Keratinocyte (primary cell): ENCODE results near the gene TTC33. TPM values are rescaled to one million over a fixed set of nuclear protein-coding genes. Genes with fewer than 3 reads are reported as not detected.

Experiments used
- DNase-seq: peaks from one replicate; pipeline ENCODE4 v3.0.0-alpha.2; 2011; ENCODE audit warnings: low read depth, missing footprints, low spot score
- FAIRE-seq: peaks from 2 replicates; lab custom pipeline; 2011; peaks lifted over from hg19 to GRCh38; lab: Jason Lieb, UNC
- H2AFZ ChIP-seq: 2 replicates; pipeline ENCODE4 v1.6.0; 2012; ENCODE audit warnings: low read length, control low read depth, inconsistent platforms; ENCODE audit not compliant: control insufficient read depth
- H3K27ac ChIP-seq: 2 replicates; pipeline ENCODE4 v1.5.1; 2011; ENCODE audit warnings: low read length; ENCODE audit not compliant: control insufficient read depth, insufficient read depth
- H3K27me3 ChIP-seq: 3 replicates; pipeline ENCODE4 v1.6.0; 2011; ENCODE audit warnings: low read length; ENCODE audit not compliant: control insufficient read depth, insufficient read depth; ENCODE audit errors: extremely low read depth
- H3K36me3 ChIP-seq, 2 experiments: 2 replicates in 1 of 2; 3 replicates in 1 of 2; pipeline ENCODE4 v1.5.1; 2011; ENCODE audit warnings: low read length in 2 of 2, mild to moderate bottlenecking in 1 of 2; ENCODE audit not compliant: control insufficient read depth in 2 of 2, insufficient read depth in 2 of 2; ENCODE audit errors: extremely low read depth in 1 of 2
- H3K4me1 ChIP-seq: 3 replicates; pipeline ENCODE4 v1.5.1; 2011; ENCODE audit warnings: low read length; ENCODE audit not compliant: control insufficient read depth, insufficient read depth; ENCODE audit errors: extremely low read depth
- H3K4me2 ChIP-seq: 3 replicates; pipeline ENCODE4 v1.6.0; 2011; ENCODE audit warnings: low read depth, low read length; ENCODE audit not compliant: control insufficient read depth, insufficient read depth; ENCODE audit errors: extremely low read depth
- H3K4me3 ChIP-seq, 3 experiments: fragments of 200-600 bp in 1 of 3; sonication (generic) in 1 of 3; 2 replicates in 2 of 3; 3 replicates in 1 of 3; pipeline ENCODE4 v1.5.1; 2011 to 2016; ENCODE audit warnings: low read length in 3 of 3, mild to moderate bottlenecking in 3 of 3, control low read depth in 2 of 3, inconsistent platforms in 1 of 3, low read depth in 1 of 3, mixed read lengths in 1 of 3, mixed run types in 1 of 3, moderate library complexity in 1 of 3; ENCODE audit not compliant: control insufficient read depth in 2 of 3, insufficient read depth in 2 of 3; ENCODE audit errors: extremely low read depth in 1 of 3
- H3K79me2 ChIP-seq: 2 replicates; pipeline ENCODE4 v1.6.0; 2012; ENCODE audit warnings: low read length; ENCODE audit not compliant: control insufficient read depth, insufficient read depth
- H3K9ac ChIP-seq: 3 replicates; pipeline ENCODE4 v1.6.0; 2011; ENCODE audit warnings: low read length; ENCODE audit not compliant: control insufficient read depth, insufficient read depth; ENCODE audit errors: extremely low read depth
- H3K9me1 ChIP-seq: 3 replicates; pipeline ENCODE4 v1.6.0; 2011; ENCODE audit warnings: low read length; ENCODE audit not compliant: control insufficient read depth, insufficient read depth; ENCODE audit errors: extremely low read depth
- H3K9me3 ChIP-seq: 2 replicates; pipeline ENCODE4 v1.5.1; 2012; ENCODE audit warnings: low read depth, low read length; ENCODE audit not compliant: control insufficient read depth
- H4K20me1 ChIP-seq: 3 replicates; pipeline ENCODE4 v1.6.0; 2011; ENCODE audit warnings: low read length; ENCODE audit not compliant: control insufficient read depth, insufficient read depth; ENCODE audit errors: extremely low read depth
- CTCF ChIP-seq, 3 experiments: IDR thresholded peaks in 1 of 3; conservative IDR thresholded peaks in 1 of 3; optimal IDR thresholded peaks in 1 of 3; 2 replicates in 2 of 3; 3 replicates in 1 of 3; pipeline versions ENCODE3 to v1.5.1; 2011; ENCODE audit warnings: low read length in 3 of 3, mild to moderate bottlenecking in 3 of 3, moderate library complexity in 2 of 3, control low read depth in 1 of 3, inconsistent platforms in 1 of 3; ENCODE audit not compliant: insufficient read depth in 2 of 3; ENCODE audit errors: extremely low read depth in 1 of 3
- EZH2 ChIP-seq: IDR thresholded peaks from one replicate; pipeline ENCODE4 v1.6.1; 2012; ENCODE audit warnings: inconsistent platforms, mild to moderate bottlenecking, low read length, moderate library complexity
- dilution Hi-C: fragments of 300-500 bp; cut with MboI; formaldehyde crosslinking; loops from one replicate; pipeline ENCODE4 v1.7.0; 2020; ENCODE audit warnings: low sequenced_read_pairs; ENCODE audit not compliant: extremely low pct_ligation_motif_present
- polyA plus RNA-seq, 5 experiments: library from polyadenylated mRNA; depleted of rRNA in 3 of 5; stranded (reverse) in 3 of 5; stranded (forward) in 1 of 5; unstranded in 1 of 5; fragments of >200 nt; gene quantifications; 1 replicate in 1 of 5; 2 replicates in 3 of 5; 3 replicates in 1 of 5; pipeline versions ENCODE4 v1.2.1 to v1.2.3, GENCODE V29; 2011 to 2012; ENCODE audit warnings: missing spikeins in 2 of 5, low read depth in 1 of 5, low replicate concordance in 1 of 5

TTC33 gene
- polyA plus RNA-seq, 1 donor (not counting 4 experiments of a cell fraction or from before 2014, with no cell fraction given): 7.1 TPM

- no peaks in the 10 kb centered on the region for H3K79me2 ChIP-seq
- H3K27ac ChIP-seq: no peak overlapping the region
- peaks cover 2% of the 10 kb centered on the region for H3K4me1 ChIP-seq
- no peak for DNase-seq
- no peaks in the 10 kb centered on the region for H3K36me3 ChIP-seq
- no peak overlapping the region for H2AFZ ChIP-seq
- no peaks in the 10 kb centered on the region for H3K9me3 ChIP-seq
- TF ChIP-seq EZH2 (no peak), CTCF (optimal IDR thresholded peaks at IDR 0.05 in 1 of 3, IDR thresholded peaks at IDR 0.05 in 1 of 3, conservative IDR thresholded peaks at IDR 0.05 in 1 of 3; ENCODE audit: extremely low read depth in 1 of 3, insufficient read depth in 2 of 3, low read length in 3 of 3) (no peak)
- H3K9me1 ChIP-seq: no peaks in the 10 kb centered on the region
- no peaks in the 10 kb centered on the region for H3K27me3 ChIP-seq
- H3K4me3 ChIP-seq: no peak overlapping the region
- H3K9ac ChIP-seq: no peak overlapping the region
- dilution Hi-C loops: no loop called here
- no peaks in the 10 kb centered on the region for H4K20me1 ChIP-seq
- FAIRE-seq: no peak
- H3K4me2 ChIP-seq: no peak overlapping the region
Measured at GRCh38 chr5:40717281-40717680, 38.5 kb downstream of the TTC33 start.

- Histone ChIP-seq H2AFZ (no peak overlapping the region), H4K20me1 (no peaks in the 10 kb centered on the region), H3K79me2 (no peaks in the 10 kb centered on the region), H3K9me1 (no peaks in the 10 kb centered on the region), H3K27ac (no peak overlapping the region), H3K9me3 (no peaks in the 10 kb centered on the region), H3K4me2 (no peak overlapping the region), H3K4me1 (peaks cover 2% of the 10 kb centered on the region), H3K27me3 (no peaks in the 10 kb centered on the region), H3K9ac (no peak overlapping the region), H3K36me3 (no peaks in the 10 kb centered on the region), H3K4me3 (no peak overlapping the region)
- no peak for FAIRE-seq
- dilution Hi-C loops: no loop called here
- no peak for DNase-seq
- TF ChIP-seq CTCF (optimal IDR thresholded peaks at IDR 0.05 in 1 of 3, IDR thresholded peaks at IDR 0.05 in 1 of 3, conservative IDR thresholded peaks at IDR 0.05 in 1 of 3; ENCODE audit: extremely low read depth in 1 of 3, insufficient read depth in 2 of 3, low read length in 3 of 3): no peak
- TF ChIP-seq EZH2: no peak
Measured at GRCh38 chr5:40716590-40716989, 39.2 kb downstream of the TTC33 start.
